B cell (primary cell): ENCODE measurements around the gene RGS17.

Experiments used
- EZH2 ChIP-seq: IDR thresholded peaks from 2 replicates; pipeline ENCODE4 v1.6.1; 2012; ENCODE audit warnings: borderline replicate concordance, low read depth, mild to moderate bottlenecking, moderate library complexity, low read length; ENCODE audit not compliant: insufficient read depth, poor library complexity, severe bottlenecking
- TF ChIP-seq, protein P1 (sequence below): fragments of 200-600 bp; IDR thresholded peaks from one replicate; pipeline ENCODE4 v1.8.0; 2022; ENCODE audit warnings: antibody characterized with exemption, mild to moderate bottlenecking

DNA sequence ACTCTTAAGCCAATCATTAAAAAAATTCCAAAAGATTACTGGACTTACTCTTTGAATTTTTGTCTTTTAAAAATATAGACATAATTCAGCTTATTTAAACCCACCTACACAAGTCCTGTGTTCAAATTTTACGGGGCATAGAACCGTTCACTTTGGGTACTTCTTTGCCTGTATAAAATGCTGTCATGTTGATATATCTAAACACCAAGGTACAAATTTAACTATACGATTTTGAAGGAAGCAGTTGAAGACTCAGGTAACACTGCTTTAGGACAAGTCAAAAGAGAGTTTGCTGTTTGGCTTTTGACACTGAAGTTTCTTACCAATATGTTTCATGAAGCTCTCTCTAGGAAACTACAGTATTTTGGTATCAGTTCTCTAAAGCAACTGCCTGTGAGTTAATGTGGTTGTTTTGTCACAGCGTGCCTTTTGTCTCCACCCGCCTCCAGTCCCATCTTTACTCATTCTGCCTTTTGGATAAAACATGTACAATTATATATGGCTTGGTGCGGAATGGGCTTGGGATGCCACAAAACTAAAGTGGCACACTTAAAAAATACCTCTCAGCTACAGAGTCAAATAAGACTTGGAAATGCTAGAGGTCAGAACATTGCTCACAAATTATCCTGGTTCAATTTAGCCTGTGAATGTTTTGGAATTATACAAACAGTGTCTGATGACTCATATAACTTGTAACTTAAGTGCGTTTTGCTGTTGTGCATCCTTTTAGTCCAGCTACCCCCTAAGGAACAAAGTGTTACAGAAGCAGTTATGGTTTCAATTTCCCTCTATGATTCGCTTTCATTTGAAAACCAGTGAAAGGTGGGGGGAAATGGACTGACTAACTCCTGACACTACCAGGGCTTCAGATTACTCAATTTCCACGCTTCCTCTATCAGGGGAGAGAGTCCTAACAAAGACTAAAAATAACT is 38.7 kb downstream of the RGS17 start:
- TF ChIP-seq, protein P1, sequence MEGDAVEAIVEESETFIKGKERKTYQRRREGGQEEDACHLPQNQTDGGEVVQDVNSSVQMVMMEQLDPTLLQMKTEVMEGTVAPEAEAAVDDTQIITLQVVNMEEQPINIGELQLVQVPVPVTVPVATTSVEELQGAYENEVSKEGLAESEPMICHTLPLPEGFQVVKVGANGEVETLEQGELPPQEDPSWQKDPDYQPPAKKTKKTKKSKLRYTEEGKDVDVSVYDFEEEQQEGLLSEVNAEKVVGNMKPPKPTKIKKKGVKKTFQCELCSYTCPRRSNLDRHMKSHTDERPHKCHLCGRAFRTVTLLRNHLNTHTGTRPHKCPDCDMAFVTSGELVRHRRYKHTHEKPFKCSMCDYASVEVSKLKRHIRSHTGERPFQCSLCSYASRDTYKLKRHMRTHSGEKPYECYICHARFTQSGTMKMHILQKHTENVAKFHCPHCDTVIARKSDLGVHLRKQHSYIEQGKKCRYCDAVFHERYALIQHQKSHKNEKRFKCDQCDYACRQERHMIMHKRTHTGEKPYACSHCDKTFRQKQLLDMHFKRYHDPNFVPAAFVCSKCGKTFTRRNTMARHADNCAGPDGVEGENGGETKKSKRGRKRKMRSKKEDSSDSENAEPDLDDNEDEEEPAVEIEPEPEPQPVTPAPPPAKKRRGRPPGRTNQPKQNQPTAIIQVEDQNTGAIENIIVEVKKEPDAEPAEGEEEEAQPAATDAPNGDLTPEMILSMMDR: no peak
- no peak for TF ChIP-seq EZH2
